Natural killer cell treated with Interleukin-12 subunit alpha and Interleukin-12 subunit beta and Interleukin-15 and Interleukin-18, amount 100 ng/mL, for 72 hours (primary cell): ENCODE data around the gene GSK3A. TPM values are rescaled to one million over a fixed set of nuclear protein-coding genes. Genes with fewer than 3 reads are reported as not detected.

Experiments used
- ATAC-seq, 2 donors: fragments of 150-1000 bp; cut with Tn5 transposase in 1 of 2; sonication (Bioruptor Pico), chemical (Tn5 transposase) in 1 of 2; 2 replicates each; pipeline ENCODE4 v1.10.0; 2021
- DNase-seq: peaks from one replicate; pipeline ENCODE4 v3.0.0; 2022; ENCODE audit warnings: low spot score
- H3K27ac Mint-ChIP-seq, 2 donors: 1 replicate in 1 of 2; 2 replicates in 1 of 2; pipeline ENCODE4 v1.8.0; 2022; ENCODE audit warnings: mixed read lengths in 2 of 2, mild to moderate bottlenecking in 1 of 2, moderate library complexity in 1 of 2
- H3K27me3 Mint-ChIP-seq, 2 donors: 1 replicate in 1 of 2; 2 replicates in 1 of 2; pipeline ENCODE4 v1.8.0; 2022; ENCODE audit warnings: mixed read lengths in 2 of 2
- H3K36me3 Mint-ChIP-seq: one replicate; pipeline ENCODE4 v1.8.0; 2022; ENCODE audit warnings: mixed read lengths
- H3K4me1 Mint-ChIP-seq, 2 donors: 1 replicate in 1 of 2; 2 replicates in 1 of 2; pipeline ENCODE4 v1.8.0; 2022; ENCODE audit warnings: low read depth in 2 of 2, mixed read lengths in 2 of 2, mild to moderate bottlenecking in 1 of 2
- H3K4me3 Mint-ChIP-seq: one replicate; pipeline ENCODE4 v1.8.0; 2022; ENCODE audit warnings: mixed read lengths
- H3K9me3 Mint-ChIP-seq: 2 replicates; pipeline ENCODE4 v1.8.0; 2022; ENCODE audit warnings: mixed read lengths
- total RNA-seq, 2 donors: library from RNA; stranded (reverse); gene quantifications; one replicate each; pipeline ENCODE4 v1.2.3, GENCODE V29; 2022

The GSK3A gene
- total RNA-seq, 2 donors from 2014 or later: 51.1 to 52.8 TPM

GRCh38 chr19:42252365-42253244 lies 10.2 kb upstream of the GSK3A start:
- Mint-ChIP-seq H3K4me3 (peak overlapping the region; percentile 97), H3K9me3 (no peaks in the 10 kb centered on the region), H3K27me3 (peaks cover 0 to 4% of the 10 kb centered on the region in 2 donors), H3K27ac (peak overlapping the region; percentile 81 to 89), H3K4me1 (peaks cover 23 to 29% of the 10 kb centered on the region in 2 donors), H3K36me3 (no peaks in the 10 kb centered on the region)
- DNase-seq (no peak), ATAC-seq (no peak)

GRCh38 chr19:42251572-42252358 lies 9.4 kb upstream of the GSK3A start:
- no peak for DNase-seq
- H3K4me3 Mint-ChIP-seq: peak overlapping the region; percentile 97
- no peaks in the 10 kb centered on the region for H3K36me3 Mint-ChIP-seq
- peaks cover 23 to 29% of the 10 kb centered on the region in 2 donors for H3K4me1 Mint-ChIP-seq
- no peak for ATAC-seq
- H3K27me3 Mint-ChIP-seq: peaks cover 0 to 4% of the 10 kb centered on the region in 2 donors
- peak overlapping the region; percentile 81 to 89 for H3K27ac Mint-ChIP-seq
- H3K9me3 Mint-ChIP-seq: no peaks in the 10 kb centered on the region

GRCh38 chr19:42250666-42251531 lies 8.5 kb upstream of the GSK3A start:
- Mint-ChIP-seq H3K27me3 (no peaks in the 10 kb centered on the region), H3K4me3 (no peak overlapping the region), H3K9me3 (no peaks in the 10 kb centered on the region), H3K27ac (no peak overlapping the region), H3K36me3 (no peaks in the 10 kb centered on the region), H3K4me1 (peaks cover 16 to 27% of the 10 kb centered on the region in 2 donors)
- DNase-seq (no peak), ATAC-seq (no peak)

- H3K36me3 Mint-ChIP-seq: no peaks in the 10 kb centered on the region
- no peak overlapping the region for H3K27ac Mint-ChIP-seq
- no peaks in the 10 kb centered on the region for H3K27me3 Mint-ChIP-seq
- H3K4me1 Mint-ChIP-seq: peaks cover 19 to 24% of the 10 kb centered on the region in 2 donors
- DNase-seq: no peak
- no peak for ATAC-seq
- H3K9me3 Mint-ChIP-seq: no peaks in the 10 kb centered on the region
- H3K4me3 Mint-ChIP-seq: no peak overlapping the region
These were observed 7.8 kb upstream of the GSK3A start for GRCh38 chr19:42250183-42250665.

GRCh38 chr19:42249769-42250168 lies 7.4 kb upstream of the GSK3A start:
- ATAC-seq (no peak), DNase-seq (no peak)
- Mint-ChIP-seq H3K36me3 (no peaks in the 10 kb centered on the region), H3K4me3 (no peak overlapping the region), H3K4me1 (peaks cover 23 to 28% of the 10 kb centered on the region in 2 donors), H3K27me3 (no peaks in the 10 kb centered on the region), H3K27ac (no peak overlapping the region), H3K9me3 (no peaks in the 10 kb centered on the region)

- ATAC-seq (no peak), DNase-seq (no peak)
- Mint-ChIP-seq H3K27me3 (no peaks in the 10 kb centered on the region), H3K4me1 (peaks cover 28 to 33% of the 10 kb centered on the region in 2 donors), H3K9me3 (no peaks in the 10 kb centered on the region), H3K36me3 (no peaks in the 10 kb centered on the region), H3K27ac (no peak overlapping the region), H3K4me3 (no peak overlapping the region)
These were observed 6.8 kb upstream of the GSK3A start for GRCh38 chr19:42249149-42249750.

- Mint-ChIP-seq H3K9me3 (no peaks in the 10 kb centered on the region), H3K36me3 (no peaks in the 10 kb centered on the region), H3K27me3 (no peaks in the 10 kb centered on the region), H3K4me1 (peaks cover 32 to 34% of the 10 kb centered on the region in 2 donors), H3K4me3 (no peak overlapping the region), H3K27ac (no peak overlapping the region)
- ATAC-seq: no peak
- no peak for DNase-seq
These were observed 6.1 kb upstream of the GSK3A start for GRCh38 chr19:42248270-42249148.

- no peak overlapping the region for H3K4me3 Mint-ChIP-seq
- ATAC-seq (no peak), DNase-seq (no peak)
- no peaks in the 10 kb centered on the region for H3K27me3 Mint-ChIP-seq
- H3K36me3 Mint-ChIP-seq: no peaks in the 10 kb centered on the region
- H3K4me1 Mint-ChIP-seq: peaks cover 34 to 37% of the 10 kb centered on the region in 2 donors
- H3K27ac Mint-ChIP-seq: no peak overlapping the region
- H3K9me3 Mint-ChIP-seq: no peaks in the 10 kb centered on the region
These were observed 5.3 kb upstream of the GSK3A start for GRCh38 chr19:42247640-42248199.

- ATAC-seq: no peak
- H3K36me3 Mint-ChIP-seq: no peaks in the 10 kb centered on the region
- peak overlapping the region in 1 of 2 donors; percentile 39 for H3K27ac Mint-ChIP-seq
These were observed 4.7 kb upstream of the GSK3A start for GRCh38 chr19:42246922-42247639.

GRCh38 chr19:42246143-42246921 lies 3.9 kb upstream of the GSK3A start:
- no peak for ATAC-seq
- no peaks in the 10 kb centered on the region for H3K9me3 Mint-ChIP-seq
- DNase-seq: no peak
- no peak overlapping the region for H3K4me3 Mint-ChIP-seq
- no peaks in the 10 kb centered on the region for H3K27me3 Mint-ChIP-seq
- H3K4me1 Mint-ChIP-seq: peaks cover 22 to 34% of the 10 kb centered on the region in 2 donors
- H3K27ac Mint-ChIP-seq: peak overlapping the region; percentile 39 to 97
- no peaks in the 10 kb centered on the region for H3K36me3 Mint-ChIP-seq

More at GRCh38 chr19:42246922-42247639, 4.7 kb upstream of the GSK3A start:
- no peak for DNase-seq
- peaks cover 28 to 35% of the 10 kb centered on the region in 2 donors for H3K4me1 Mint-ChIP-seq
- H3K27me3 Mint-ChIP-seq: no peaks in the 10 kb centered on the region
- no peak overlapping the region for H3K4me3 Mint-ChIP-seq
- no peaks in the 10 kb centered on the region for H3K9me3 Mint-ChIP-seq

GRCh38 chr19:42245231-42245630 lies 2.8 kb upstream of the GSK3A start:
- no peaks in the 10 kb centered on the region for H3K9me3 Mint-ChIP-seq
- H3K4me1 Mint-ChIP-seq: peaks cover 27 to 43% of the 10 kb centered on the region in 2 donors
- ATAC-seq (no peak), DNase-seq (no peak)
- H3K4me3 Mint-ChIP-seq: peak overlapping the region; percentile 98
- H3K27ac Mint-ChIP-seq: peak overlapping the region; percentile 94 to 97
- H3K27me3 Mint-ChIP-seq: no peaks in the 10 kb centered on the region
- H3K36me3 Mint-ChIP-seq: peaks cover 3% of the 10 kb centered on the region
